SH-SY5Y (cell line): ENCODE measurements around the gene TMEM126A.

ENCODE experiments used
- GATA2 ChIP-seq: IDR thresholded peaks from 2 replicates; pipeline ENCODE4 v1.6.1; 2011; ENCODE audit warnings: mild to moderate bottlenecking, low read depth, low read length
- GATA3 ChIP-seq: IDR thresholded peaks from 2 replicates; pipeline ENCODE4 v1.6.1; 2011; ENCODE audit warnings: low read depth, mild to moderate bottlenecking, low read length, moderate library complexity

The TMEM126A gene

DNA sequence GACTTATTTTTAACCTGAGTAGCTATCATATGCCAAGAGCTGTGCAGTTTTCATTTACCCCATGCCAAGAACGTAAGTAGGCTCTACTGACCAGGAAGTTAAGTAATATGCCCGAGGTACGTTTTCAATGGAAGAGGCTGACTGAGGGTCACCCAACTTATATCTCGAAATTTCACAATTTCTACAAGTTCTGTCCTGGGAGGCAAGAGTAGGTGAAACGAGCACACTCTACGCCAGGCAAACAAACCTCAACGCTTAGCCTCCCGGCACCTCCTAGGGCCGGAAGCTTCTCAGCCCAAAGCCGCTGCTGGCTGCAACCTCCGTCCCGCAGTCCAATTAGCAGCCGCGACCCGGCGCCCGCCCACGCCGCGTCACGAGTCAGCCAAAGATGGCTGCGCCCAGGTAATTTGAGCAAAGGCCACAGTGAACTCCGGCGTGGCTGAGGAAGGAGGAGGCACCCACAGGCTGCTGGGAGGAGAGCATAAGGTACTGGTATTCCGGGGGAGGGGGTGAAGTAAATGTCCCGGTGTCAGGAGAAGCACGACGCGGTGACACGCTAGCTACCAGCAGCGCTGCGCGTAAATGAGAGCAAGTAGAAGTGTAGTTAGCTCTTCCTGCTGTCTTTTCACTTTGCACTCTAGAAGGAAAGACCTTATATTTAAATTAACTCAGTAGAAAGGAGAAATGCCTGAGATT is at the start of gene TMEM126A:
Gene TMEM126A, plus strand, starts transcription at position 364 of the 696 bp plus-strand sequence. CDS start 2,289 bp downstream, outside the sequence.
- TF ChIP-seq GATA2 (no peak), GATA3 (no peak)

DNA sequence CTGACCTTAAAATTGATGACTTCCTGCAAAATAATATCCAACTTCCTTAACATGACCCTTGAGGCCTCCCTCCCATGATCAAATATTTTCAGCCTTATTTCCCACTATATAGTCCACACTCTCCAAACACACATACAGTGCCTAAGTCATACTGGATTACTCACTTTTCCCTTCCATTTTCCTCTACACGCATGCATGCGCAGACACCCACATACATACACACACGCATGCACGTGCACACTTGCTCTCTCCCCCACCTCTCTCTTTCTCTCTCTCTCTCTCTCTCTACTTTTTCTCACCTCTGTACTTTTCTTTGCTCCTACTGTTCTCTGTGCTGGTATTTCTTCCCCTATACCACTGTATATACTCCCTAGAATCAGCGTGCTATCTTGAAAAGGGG is 48.7 kb upstream of the TMEM126A start:
- TF ChIP-seq GATA2, result no peak
- TF ChIP-seq GATA3, result no peak

DNA sequence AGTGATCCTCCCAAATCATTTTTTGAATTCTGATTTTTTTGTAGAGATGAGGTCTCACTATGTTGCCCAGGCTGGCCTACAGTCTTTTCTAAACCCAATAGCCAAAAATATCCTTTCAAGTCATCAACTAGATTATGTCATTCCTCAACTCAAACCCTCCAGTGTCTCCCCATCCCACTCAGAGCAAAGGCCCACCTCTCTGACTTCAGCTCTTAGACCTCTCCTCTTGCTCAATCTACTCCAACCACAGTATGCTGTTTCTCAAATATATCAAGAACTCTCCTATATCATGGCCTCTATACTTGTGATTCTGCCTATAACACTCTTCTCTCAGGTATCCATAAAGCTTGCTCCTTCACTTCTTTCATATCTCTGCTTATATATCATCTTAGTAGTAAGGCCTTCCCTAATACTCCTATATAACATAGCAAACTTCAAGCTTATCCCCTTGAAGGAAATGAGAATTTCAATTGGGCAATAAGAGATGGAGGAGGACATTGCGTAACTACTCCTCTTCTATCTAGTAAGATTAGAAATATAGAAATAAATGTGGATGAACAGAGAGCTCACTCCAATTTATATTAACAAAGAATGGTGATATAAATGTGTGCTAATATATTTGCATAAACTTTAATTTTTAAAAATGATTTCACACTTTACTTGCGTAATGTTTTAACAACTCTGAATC is 45.1 kb upstream of the TMEM126A start:
- TF ChIP-seq GATA2 (no peak), GATA3 (no peak)

DNA sequence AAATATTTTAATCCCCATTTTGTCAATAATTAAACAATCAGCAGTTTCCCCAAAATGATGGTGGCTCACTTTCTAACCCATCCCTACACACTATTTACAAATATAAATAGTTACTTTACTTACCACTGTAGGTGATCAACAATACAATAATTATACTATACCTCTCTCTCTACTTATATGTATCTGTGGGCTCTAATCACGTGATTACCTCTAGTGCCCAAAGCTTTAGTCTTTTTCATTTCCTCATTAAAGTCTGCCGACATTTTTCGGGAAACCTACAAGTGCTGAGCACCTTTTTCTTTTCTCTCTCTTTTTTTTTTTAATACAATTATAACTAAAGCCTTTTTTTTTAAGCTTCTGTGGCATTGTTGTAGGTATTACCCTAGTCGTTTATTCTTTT is 44.5 kb upstream of the TMEM126A start:
- TF ChIP-seq GATA2, result no peak
- no peak for TF ChIP-seq GATA3

DNA sequence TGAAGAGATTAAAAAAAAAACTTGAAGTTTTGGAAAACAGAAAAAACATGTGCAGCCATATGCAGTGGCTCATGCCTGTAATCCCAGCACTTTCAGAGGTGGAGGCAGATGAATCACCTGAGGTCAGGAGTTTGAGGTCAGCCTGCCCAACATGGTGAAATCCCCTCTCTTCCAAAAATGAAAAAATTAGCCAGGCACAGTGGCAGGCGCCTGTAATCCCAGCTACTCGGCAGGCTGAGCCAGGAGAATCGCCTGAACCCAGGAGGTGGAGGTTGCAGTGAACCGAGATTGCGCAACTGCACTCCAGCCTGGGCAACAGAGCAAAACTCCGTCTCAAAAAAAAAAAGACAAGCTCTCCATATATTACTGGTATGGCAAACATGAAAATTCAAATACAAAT is 28.3 kb upstream of the TMEM126A start:
- TF ChIP-seq GATA2, result no peak
- no peak for TF ChIP-seq GATA3

DNA sequence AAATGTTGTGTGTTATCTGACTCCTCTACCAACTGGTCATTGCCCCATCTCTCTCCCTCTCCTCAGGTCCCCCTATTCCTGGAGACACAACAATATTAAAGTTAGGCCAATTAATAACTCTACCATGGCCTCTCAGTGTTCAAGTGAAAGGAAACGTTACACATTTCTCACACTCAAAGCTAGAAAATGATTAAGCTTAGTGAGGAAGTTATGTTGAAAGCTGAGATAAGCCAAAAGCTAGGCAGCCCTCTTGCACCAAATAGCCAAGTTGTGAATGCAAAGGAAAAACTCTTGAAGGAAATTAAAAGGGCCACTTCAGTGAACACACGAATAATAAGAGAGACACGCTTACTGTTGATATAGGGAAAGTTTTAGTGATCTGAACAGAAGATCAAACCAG is 27.5 kb upstream of the TMEM126A start:
- no peak for TF ChIP-seq GATA2
- TF ChIP-seq GATA3, result no peak

DNA sequence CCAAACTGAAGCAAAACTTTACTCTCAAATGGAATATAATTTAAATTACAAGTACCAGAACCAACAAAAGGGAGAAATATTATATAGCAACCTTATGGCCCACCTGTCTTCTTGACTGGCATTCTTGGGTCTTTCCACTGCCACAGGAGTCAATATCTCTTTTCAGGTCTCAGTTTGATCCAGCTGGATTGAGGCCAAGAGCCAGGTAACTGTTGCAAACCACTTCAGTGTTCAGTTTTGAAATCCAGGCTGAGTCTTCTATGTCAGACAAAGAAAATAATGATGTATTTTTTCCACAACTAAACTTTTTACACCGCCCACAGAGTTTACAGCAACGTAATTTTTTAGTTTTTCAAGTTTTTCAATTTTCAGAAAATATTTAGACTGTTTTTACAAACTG is 21.3 kb upstream of the TMEM126A start:
- TF ChIP-seq GATA3 (no peak), GATA2 (no peak)

DNA sequence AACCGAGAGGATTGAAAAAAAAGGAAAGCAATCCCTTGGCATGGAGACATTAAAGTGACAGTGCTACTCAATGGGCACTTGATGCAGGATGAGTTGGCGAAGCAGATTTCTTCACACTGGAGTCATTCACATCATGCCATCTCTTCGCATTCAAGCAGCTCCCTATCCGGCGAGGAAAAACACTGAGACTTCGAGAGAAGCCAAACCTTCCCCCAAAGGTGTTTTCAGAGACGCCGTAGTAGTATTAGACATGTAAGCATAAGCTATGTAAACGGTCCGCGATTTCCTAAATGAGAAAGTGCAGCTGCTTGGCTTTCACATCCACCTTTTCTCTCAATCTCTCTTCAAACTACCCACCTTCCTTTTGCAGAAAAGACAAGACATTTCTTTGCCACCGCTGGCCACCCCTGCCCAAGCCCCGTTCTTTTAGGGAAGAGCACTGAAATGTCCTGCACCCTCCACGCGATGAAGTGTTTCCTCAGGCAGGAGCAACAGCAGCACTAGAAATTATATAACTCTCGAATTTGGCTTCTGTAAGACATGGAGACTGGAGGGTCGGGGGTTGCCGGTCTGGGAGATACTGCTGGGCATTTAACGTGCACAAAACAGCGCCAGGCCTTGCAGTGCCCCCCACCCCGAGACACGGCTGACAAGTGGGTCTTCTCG is 20.3 kb upstream of the TMEM126A start, which contains the start of gene DLG2:
Gene DLG2, minus strand, starts transcription at position 13 of the 666 bp plus-strand sequence.
- TF ChIP-seq GATA2 (no peak), GATA3 (no peak)

DNA sequence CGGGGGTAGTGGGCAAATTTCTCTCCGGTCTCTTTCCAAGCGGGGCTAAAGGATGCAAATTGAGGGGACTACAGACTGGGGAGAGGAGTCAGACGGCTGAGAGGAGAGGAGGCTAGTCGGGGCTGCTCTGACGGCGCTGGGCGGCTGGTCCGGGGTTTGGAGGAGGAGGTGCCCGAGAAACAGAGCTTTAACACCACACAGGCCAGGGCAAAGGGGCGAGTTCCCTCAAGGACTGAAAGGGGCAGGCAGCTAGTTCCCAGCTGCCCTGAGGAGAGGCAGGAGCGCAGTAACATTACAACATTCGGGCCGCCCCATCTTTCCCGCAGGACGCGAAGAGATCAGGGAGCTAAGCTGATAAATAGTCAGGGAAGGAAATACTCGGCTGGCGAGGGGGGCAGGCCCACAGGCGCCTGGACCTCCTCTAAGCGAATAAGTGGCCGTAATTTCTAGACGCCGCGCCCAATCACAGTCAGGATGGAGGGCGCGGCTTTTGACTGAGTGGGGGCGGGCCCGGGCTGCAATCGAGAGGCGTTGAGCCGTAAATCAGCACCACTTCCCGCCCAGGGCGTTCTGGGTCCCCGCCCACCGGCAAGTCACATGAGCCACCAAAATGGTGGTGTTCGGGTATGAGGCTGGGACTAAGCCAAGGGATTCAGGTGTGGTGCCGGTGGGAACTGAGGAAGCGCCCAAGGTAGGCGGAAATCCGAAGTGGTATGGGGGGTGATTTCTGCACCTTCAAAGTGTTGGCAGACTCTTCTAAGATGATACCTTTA is 19.6 kb upstream of the TMEM126A start, which contains the start of gene TMEM126B:
Gene TMEM126B, plus strand, starts transcription at position 596 of the 773 bp plus-strand sequence. Its CDS starts 15 bp downstream, at position 611.
- no peak for TF ChIP-seq GATA3
- no peak for TF ChIP-seq GATA2

DNA sequence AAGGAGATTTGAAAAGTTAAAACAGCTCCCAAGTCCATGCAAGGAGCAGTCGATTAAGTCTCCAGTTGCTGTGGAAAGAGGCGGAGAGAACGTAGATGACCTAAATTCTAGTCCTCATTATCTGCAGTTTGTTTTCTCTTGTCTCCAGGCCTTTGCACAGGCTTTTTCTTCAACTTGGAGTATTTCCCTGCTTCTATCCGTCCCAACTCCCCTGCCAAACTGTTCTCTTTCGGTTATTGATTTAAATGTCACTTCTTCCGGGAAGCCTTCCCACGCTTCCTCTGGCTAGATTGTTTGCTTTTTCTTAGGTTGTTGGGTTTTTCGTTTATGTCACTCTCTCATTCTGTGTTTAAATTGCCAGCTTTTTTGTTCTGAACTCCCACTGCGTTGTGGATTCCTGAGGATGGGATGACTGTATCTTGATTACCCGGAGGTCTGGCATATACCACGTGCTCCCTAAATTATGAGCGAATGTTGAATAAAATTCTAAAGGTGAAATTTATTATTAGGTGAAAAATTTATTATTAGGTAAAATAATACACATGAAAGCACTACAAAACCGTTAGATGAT is 18.9 kb upstream of the TMEM126A start:
- TF ChIP-seq GATA2 (no peak), GATA3 (no peak)

DNA sequence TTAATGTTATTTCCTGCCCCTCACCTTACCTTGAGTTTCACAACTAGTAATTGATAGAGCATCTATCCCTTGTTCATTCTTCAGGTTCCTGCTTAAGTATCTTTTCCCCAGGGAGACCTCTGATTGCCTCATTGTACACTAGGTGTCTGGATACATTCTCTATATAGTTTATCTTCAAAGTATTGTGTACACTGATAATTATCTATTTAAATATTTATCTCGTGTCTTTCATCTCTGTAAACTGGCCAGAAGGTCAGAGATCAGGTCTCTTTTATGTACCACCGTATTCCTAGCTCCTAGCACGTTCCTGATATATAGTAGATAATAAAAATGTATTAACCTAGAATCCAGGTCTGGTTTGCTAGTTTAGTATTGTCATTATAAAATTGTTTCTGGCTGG is 13.0 kb upstream of the TMEM126A start:
- TF ChIP-seq GATA2 (no peak), GATA3 (no peak)

DNA sequence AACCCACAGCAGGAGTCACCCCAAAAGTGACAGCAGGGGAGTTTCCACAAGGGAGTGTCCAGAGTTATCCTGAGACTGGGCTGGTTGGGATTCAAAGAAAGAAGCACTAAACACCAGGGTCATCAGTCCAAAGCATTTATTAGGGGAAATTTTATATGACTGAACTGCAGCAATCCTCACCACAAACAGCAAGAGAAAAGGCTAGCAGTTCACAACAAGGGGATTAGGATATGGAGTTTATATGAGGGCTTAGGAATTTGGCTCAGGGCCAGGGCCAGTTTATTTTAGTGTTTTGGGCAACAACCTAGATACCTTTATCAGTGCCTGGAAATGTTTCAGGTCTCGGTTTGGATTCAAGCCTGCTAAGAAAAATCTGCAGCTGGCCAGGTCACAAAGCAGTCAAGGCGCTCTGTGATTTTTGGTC is 4.6 kb upstream of the TMEM126A start:
- TF ChIP-seq GATA2 (no peak), GATA3 (no peak)

DNA sequence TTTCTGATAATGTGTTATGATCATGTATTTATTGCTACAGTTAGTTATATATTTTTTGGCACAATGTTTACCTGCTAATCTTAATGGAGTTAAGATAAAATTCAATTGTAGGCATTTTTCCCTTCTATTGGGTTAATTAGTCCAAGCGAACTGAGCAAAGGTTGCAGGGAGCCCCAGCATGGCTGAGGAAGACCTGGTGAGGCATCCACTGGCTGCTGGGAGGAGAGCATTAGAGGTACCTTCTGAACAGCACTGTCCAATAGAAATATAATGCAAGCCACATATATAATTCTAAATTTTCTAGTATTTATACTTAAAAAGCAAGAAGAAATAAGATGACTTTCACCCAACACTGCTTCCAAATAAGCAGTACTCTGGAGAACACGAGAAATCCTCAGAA is 689 bp upstream of the TMEM126A start:
- no peak for TF ChIP-seq GATA3
- no peak for TF ChIP-seq GATA2
